SK-N-SH treated with all-trans-retinoic acid at 6 μM for 48 hours (cell line): ENCODE measurements around the gene SLC12A8.

Experiments used
- ZFP3 ChIP-seq: fragments of 250-450 bp; sonication (Bioruptor Pico); IDR thresholded peaks from 2 replicates; pipeline ENCODE4 v1.5.0; 2020; ENCODE audit warnings: mild to moderate bottlenecking, moderate library complexity
- ZFP30 ChIP-seq: fragments of 450-650 bp; formaldehyde crosslinking; IDR thresholded peaks from 2 replicates; pipeline ENCODE4 v1.5.0; 2022; ENCODE audit warnings: mild to moderate bottlenecking, moderate library complexity
- TF ChIP-seq, protein P1 (sequence below): fragments of 250-450 bp; sonication (Bioruptor Pico); IDR thresholded peaks from 2 replicates; pipeline ENCODE4 v1.5.1; 2020; ENCODE audit warnings: low read depth, mild to moderate bottlenecking, moderate library complexity
- TF ChIP-seq, protein P2 (sequence below): fragments of 250-450 bp; sonication (Bioruptor Pico); IDR thresholded peaks from 2 replicates; pipeline ENCODE4 v1.8.0; 2020; ENCODE audit warnings: mild to moderate bottlenecking, moderate library complexity, borderline replicate concordance

DNA sequence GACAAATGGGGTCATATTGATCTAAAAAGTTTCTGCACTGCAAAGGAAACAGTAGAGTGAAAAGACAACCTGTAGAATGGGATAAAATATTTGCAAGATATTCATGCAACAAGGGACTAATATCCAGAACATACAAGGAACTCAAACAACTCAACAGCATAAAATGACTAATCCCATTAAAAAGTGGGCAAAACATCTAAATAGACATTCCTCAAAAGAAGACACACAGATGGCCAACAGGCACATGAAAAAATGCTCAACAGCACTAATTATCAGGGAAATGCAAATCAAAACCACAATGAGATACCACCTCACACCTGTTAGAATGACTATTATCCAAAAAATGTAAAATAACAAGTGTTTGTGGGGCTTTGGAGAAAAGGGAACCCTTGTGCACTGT is 8.8 kb downstream of the SLC12A8 start:
- TF ChIP-seq ZFP3 (CRISPR knock-in tag) (no peak), ZFP30 (CRISPR knock-in tag) (no peak)
- TF ChIP-seq, protein P1, sequence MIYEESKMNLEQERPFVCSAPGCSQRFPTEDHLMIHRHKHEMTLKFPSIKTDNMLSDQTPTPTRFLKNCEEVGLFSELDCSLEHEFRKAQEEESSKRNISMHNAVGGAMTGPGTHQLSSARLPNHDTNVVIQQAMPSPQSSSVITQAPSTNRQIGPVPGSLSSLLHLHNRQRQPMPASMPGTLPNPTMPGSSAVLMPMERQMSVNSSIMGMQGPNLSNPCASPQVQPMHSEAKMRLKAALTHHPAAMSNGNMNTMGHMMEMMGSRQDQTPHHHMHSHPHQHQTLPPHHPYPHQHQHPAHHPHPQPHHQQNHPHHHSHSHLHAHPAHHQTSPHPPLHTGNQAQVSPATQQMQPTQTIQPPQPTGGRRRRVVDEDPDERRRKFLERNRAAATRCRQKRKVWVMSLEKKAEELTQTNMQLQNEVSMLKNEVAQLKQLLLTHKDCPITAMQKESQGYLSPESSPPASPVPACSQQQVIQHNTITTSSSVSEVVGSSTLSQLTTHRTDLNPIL (CRISPR knock-in tag): no peak
- TF ChIP-seq, protein P2, sequence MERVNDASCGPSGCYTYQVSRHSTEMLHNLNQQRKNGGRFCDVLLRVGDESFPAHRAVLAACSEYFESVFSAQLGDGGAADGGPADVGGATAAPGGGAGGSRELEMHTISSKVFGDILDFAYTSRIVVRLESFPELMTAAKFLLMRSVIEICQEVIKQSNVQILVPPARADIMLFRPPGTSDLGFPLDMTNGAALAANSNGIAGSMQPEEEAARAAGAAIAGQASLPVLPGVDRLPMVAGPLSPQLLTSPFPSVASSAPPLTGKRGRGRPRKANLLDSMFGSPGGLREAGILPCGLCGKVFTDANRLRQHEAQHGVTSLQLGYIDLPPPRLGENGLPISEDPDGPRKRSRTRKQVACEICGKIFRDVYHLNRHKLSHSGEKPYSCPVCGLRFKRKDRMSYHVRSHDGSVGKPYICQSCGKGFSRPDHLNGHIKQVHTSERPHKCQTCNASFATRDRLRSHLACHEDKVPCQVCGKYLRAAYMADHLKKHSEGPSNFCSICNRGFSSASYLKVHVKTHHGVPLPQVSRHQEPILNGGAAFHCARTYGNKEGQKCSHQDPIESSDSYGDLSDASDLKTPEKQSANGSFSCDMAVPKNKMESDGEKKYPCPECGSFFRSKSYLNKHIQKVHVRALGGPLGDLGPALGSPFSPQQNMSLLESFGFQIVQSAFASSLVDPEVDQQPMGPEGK (CRISPR knock-in tag): no peak
